GM12878 (cell line): ENCODE measurements around the gene MYPN.

Experiments used
- CHD2 ChIP-seq: IDR thresholded peaks from 2 replicates; pipeline ENCODE4 v1.6.1; 2011; ENCODE audit warnings: low read depth, low read length, improper control_type of control experiment, borderline replicate concordance
- CTCF ChIP-seq, 3 experiments: IDR thresholded peaks in 2 of 3; conservative IDR thresholded peaks in 1 of 3; 2 replicates each; pipeline ENCODE4 v1.5.1; 2011; ENCODE audit warnings: low read depth in 3 of 3, low read length in 3 of 3, mild to moderate bottlenecking in 3 of 3, control low read depth in 2 of 3, moderate library complexity in 2 of 3, inconsistent platforms in 1 of 3, mixed read lengths in 1 of 3; ENCODE audit not compliant: control insufficient read depth in 2 of 3, insufficient read depth in 1 of 3; ENCODE audit errors: extremely low read depth in 1 of 3
- DPF2 ChIP-seq: fragments of 450-650 bp; IDR thresholded peaks from 2 replicates; pipeline ENCODE4 v1.6.1; 2017; ENCODE audit warnings: mild to moderate bottlenecking
- E4F1 ChIP-seq: fragments of 450-650 bp; IDR thresholded peaks from 2 replicates; pipeline ENCODE4 v1.6.1; 2018; ENCODE audit warnings: borderline replicate concordance, mild to moderate bottlenecking; ENCODE audit not compliant: partially characterized antibody
- HDAC2 ChIP-seq: fragments of 200-600 bp; sonication (generic); IDR thresholded peaks from 2 replicates; pipeline ENCODE4 v1.6.1; 2017
- MEF2A ChIP-seq: IDR thresholded peaks from 2 replicates; pipeline ENCODE4 v1.6.1; 2011; ENCODE audit warnings: low read depth, mild to moderate bottlenecking, low read length, moderate library complexity; ENCODE audit not compliant: insufficient read depth
- POLR2AphosphoS2 ChIP-seq: IDR thresholded peaks from 2 replicates; pipeline ENCODE4 v1.6.1; 2011; ENCODE audit warnings: low read depth, mild to moderate bottlenecking, low read length, improper control_type of control experiment, moderate library complexity
- POLR2AphosphoS5 ChIP-seq: IDR thresholded peaks from 2 replicates; pipeline ENCODE4 v1.6.1; 2011; ENCODE audit warnings: mild to moderate bottlenecking, low read length, inconsistent platforms
- RB1 ChIP-seq: fragments of 450-650 bp; formaldehyde crosslinking; IDR thresholded peaks from 2 replicates; pipeline ENCODE4 v1.6.1; 2017; ENCODE audit warnings: mild to moderate bottlenecking, borderline replicate concordance
- YY1 ChIP-seq: IDR thresholded peaks from 2 replicates; pipeline ENCODE4 v1.6.1; 2011; ENCODE audit warnings: low read depth, mild to moderate bottlenecking, low read length

- no peak for TF ChIP-seq E4F1
- no peak for TF ChIP-seq RB1
- TF ChIP-seq CTCF (IDR thresholded peaks at IDR 0.05 in 2 of 3, conservative IDR thresholded peaks at IDR 0.05 in 1 of 3; ENCODE audit: control insufficient read depth in 2 of 3, extremely low read depth in 1 of 3, insufficient read depth in 1 of 3, low read depth in 3 of 3, low read length in 3 of 3): no peak
- TF ChIP-seq YY1: no peak
- no peak for TF ChIP-seq DPF2
- no peak for TF ChIP-seq CHD2
- no peak for TF ChIP-seq HDAC2
- TF ChIP-seq MEF2A: no peak
- no peak for TF ChIP-seq POLR2AphosphoS2
- TF ChIP-seq POLR2AphosphoS5: no peak
Measured at GRCh38 chr10:68103901-68104300, 5.4 kb upstream of the MYPN start.
